ENCODE results near the gene C9.

C9 gene

DNA sequence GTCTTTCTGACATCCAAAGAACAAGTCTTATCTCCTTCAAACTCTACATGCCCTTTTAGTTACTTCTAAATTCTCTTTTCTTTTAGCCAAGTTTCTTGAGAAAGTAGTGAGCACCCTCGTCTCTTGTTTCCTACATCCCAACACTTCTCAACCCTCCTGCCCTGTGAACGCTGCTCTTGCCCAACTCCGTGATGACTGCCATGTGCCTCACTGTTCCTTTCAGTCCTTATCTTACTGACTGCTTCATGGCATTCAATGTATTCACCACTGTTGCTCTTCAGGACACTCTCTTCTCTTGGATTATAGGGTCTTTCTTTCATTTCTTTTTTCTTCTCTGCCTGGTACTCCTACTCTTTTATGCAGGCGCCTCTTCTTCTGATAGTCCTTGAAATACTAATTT lies 14.8 kb downstream of the C9 start:
- Histone ChIP-seq H3K14ac (ENCODE audit: low read length in 2 of 2) (no peak overlapping the region), H3K4ac (ENCODE audit: low read depth in 1 of 2, low read length in 2 of 2) (no peak overlapping the region), H3K4me3 (ENCODE audit: insufficient read depth in 1 of 2, low read depth in 1 of 2, low read length in 2 of 2) (no peak overlapping the region), H3K9ac (ENCODE audit: low read length) (no peak overlapping the region), H2AK5ac (ENCODE audit: low read length, severe bottlenecking) (no peak overlapping the region), H4K91ac (ENCODE audit: low read length) (no peak overlapping the region), H2BK5ac (ENCODE audit: low read depth, low read length, poor library complexity, severe bottlenecking) (no peak overlapping the region), H3K4me2 (ENCODE audit: low read length, poor library complexity, severe bottlenecking) (no peak overlapping the region), H3K79me1 (replicated peaks; ENCODE audit: low read length, poor library complexity, severe bottlenecking) (no peaks in the 10 kb centered on the region), H3K23ac (ENCODE audit: low read length in 2 of 2) (no peak overlapping the region), H3K9me3 (ENCODE audit: control insufficient read depth, low read length) (peaks cover 26% of the 10 kb centered on the region), H2BK15ac (ENCODE audit: low read depth, poor library complexity, severe bottlenecking) (no peak overlapping the region), H2AFZ (ENCODE audit: low read depth, low read length) (no peak overlapping the region), H3K18ac (ENCODE audit: low read depth in 1 of 2, low read length in 2 of 2) (no peak overlapping the region), H3K27ac (ENCODE audit: low read length, poor library complexity, severe bottlenecking) (no peak overlapping the region), H4K8ac (ENCODE audit: low read length) (no peak overlapping the region), H2BK12ac (ENCODE audit: low read length in 2 of 2) (no peak overlapping the region), H3K4me1 (ENCODE audit: control insufficient read depth, insufficient read depth, low read depth, low read length) (no peaks in the 10 kb centered on the region), H2BK120ac (ENCODE audit: low read depth, low read length) (no peak overlapping the region), H3K36me3 (ENCODE audit: control insufficient read depth in 1 of 2, insufficient read depth in 2 of 2, low read depth in 1 of 2, low read length in 2 of 2) (no peaks in the 10 kb centered on the region), H3K27me3 (ENCODE audit: control insufficient read depth in 1 of 2, insufficient read depth in 1 of 2, low read length in 2 of 2) (no peaks in the 10 kb centered on the region)
- WGBS = 82% methylated on average over 4 of the region's 4 CpGs
- no peak for DNase-seq

DNA sequence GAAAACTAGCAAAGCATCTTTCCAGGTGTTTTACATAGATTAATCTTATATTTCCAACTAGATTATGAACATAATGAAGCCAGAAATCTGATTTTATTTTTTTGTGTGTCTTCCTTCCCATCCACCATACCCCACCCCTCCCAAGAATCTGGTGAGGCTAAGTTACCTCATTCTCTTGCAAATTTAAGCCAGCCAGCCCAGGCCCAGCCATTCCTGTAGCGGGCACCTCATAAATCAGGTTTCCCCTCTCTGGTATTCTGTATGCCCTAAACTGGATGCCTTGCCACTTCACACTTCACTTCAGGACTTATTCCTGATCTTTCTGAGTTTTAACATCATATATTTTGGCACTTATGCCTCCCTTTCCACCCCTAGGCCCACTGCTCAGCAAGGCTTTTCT lies 21.8 kb downstream of the C9 start:
- H3K4me1 ChIP-seq (ENCODE audit: control insufficient read depth, insufficient read depth, low read depth, low read length) = no peaks in the 10 kb centered on the region
- WGBS = 91% methylated on average over 1 of the region's 1 CpG
- H2BK120ac ChIP-seq (ENCODE audit: low read depth, low read length) = no peak overlapping the region
- H2BK12ac ChIP-seq (ENCODE audit: low read length in 2 of 2) = no peak overlapping the region
- no peak overlapping the region for H4K8ac ChIP-seq (ENCODE audit: low read length)
- no peaks in the 10 kb centered on the region for H3K36me3 ChIP-seq (ENCODE audit: control insufficient read depth in 1 of 2, insufficient read depth in 2 of 2, low read depth in 1 of 2, low read length in 2 of 2)
- H3K18ac ChIP-seq (ENCODE audit: low read depth in 1 of 2, low read length in 2 of 2) = no peak overlapping the region
- H3K79me1 ChIP-seq (replicated peaks; ENCODE audit: low read length, poor library complexity, severe bottlenecking) = no peaks in the 10 kb centered on the region
- no peak overlapping the region for H2BK15ac ChIP-seq (ENCODE audit: low read depth, poor library complexity, severe bottlenecking)
- no peak overlapping the region for H2BK5ac ChIP-seq (ENCODE audit: low read depth, low read length, poor library complexity, severe bottlenecking)
- H3K9ac ChIP-seq (ENCODE audit: low read length) = no peak overlapping the region
- DNase-seq = no peak
- no peak overlapping the region for H2AK5ac ChIP-seq (ENCODE audit: low read length, severe bottlenecking)
- H3K27me3 ChIP-seq (ENCODE audit: control insufficient read depth in 1 of 2, insufficient read depth in 1 of 2, low read length in 2 of 2) = no peaks in the 10 kb centered on the region
- no peak overlapping the region for H2AFZ ChIP-seq (ENCODE audit: low read depth, low read length)
- no peak overlapping the region for H3K4me2 ChIP-seq (ENCODE audit: low read length, poor library complexity, severe bottlenecking)
- H3K23ac ChIP-seq (ENCODE audit: low read length in 2 of 2) = no peak overlapping the region
- no peak overlapping the region for H3K14ac ChIP-seq (ENCODE audit: low read length in 2 of 2)
- H3K9me3 ChIP-seq (ENCODE audit: control insufficient read depth, low read length) = no peaks in the 10 kb centered on the region
- H3K4ac ChIP-seq (ENCODE audit: low read depth in 1 of 2, low read length in 2 of 2) = no peak overlapping the region
- H4K91ac ChIP-seq (ENCODE audit: low read length) = no peak overlapping the region
- no peak overlapping the region for H3K4me3 ChIP-seq (ENCODE audit: insufficient read depth in 1 of 2, low read depth in 1 of 2, low read length in 2 of 2)
- no peak overlapping the region for H3K27ac ChIP-seq (ENCODE audit: low read length, poor library complexity, severe bottlenecking)

DNA sequence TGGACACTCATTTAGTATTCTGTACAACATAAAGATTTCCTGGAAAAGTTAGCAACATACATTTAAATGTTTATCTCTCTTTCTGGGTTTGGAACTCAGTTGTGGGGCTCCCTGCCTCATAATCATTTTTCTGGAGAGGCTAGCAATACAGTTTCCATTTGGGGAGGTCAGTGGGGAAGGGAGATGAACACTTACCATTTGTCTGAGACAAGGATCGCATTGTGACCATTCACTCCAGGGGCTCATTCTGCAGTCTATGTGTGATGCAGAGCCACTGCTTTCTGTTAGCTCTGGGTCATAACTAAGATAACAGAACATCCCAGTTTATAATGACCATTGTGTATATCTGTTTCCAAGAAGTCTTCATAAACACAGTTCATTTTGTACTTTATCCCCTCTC lies 22.4 kb downstream of the C9 start:
- no peak overlapping the region for H3K4ac ChIP-seq (ENCODE audit: low read depth in 1 of 2, low read length in 2 of 2)

DNA sequence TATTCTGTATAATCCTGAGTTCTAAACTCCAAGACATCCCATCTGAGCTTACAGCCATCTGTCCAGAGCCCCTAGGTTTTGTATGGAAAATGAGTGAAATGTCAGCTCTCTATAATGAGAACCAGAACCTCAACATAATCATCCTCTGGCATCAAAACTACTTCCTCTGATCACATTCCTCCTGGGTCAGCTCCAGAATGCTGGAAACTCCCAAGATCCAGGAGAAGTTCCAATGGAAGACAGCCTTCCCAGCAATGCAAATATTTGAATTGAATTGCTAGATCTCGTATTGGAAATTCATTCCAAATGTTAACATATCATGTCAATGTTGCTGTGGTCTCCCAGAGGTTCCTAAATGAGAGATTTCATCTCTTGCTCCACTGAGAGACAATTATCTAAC lies 23.8 kb downstream of the C9 start:
- H3K14ac ChIP-seq (ENCODE audit: low read length in 2 of 2) = no peak overlapping the region

More for the DNA sequence above, 22.4 kb downstream of the C9 start:
- no peak overlapping the region for H2BK5ac ChIP-seq (ENCODE audit: low read depth, low read length, poor library complexity, severe bottlenecking)
- no peaks in the 10 kb centered on the region for H3K79me1 ChIP-seq (replicated peaks; ENCODE audit: low read length, poor library complexity, severe bottlenecking)
- no peak overlapping the region for H3K27ac ChIP-seq (ENCODE audit: low read length, poor library complexity, severe bottlenecking)
- no peak overlapping the region for H3K23ac ChIP-seq (ENCODE audit: low read length in 2 of 2)
- no peak overlapping the region for H2BK12ac ChIP-seq (ENCODE audit: low read length in 2 of 2)
- no peak overlapping the region for H3K4me3 ChIP-seq (ENCODE audit: insufficient read depth in 1 of 2, low read depth in 1 of 2, low read length in 2 of 2)
- no peak overlapping the region for H4K91ac ChIP-seq (ENCODE audit: low read length)
- H3K9me3 ChIP-seq (ENCODE audit: control insufficient read depth, low read length) = no peaks in the 10 kb centered on the region
- H2BK120ac ChIP-seq (ENCODE audit: low read depth, low read length) = no peak overlapping the region
- no peak overlapping the region for H2AFZ ChIP-seq (ENCODE audit: low read depth, low read length)
- no peak for DNase-seq
- H3K4me2 ChIP-seq (ENCODE audit: low read length, poor library complexity, severe bottlenecking) = no peak overlapping the region
- no peak overlapping the region for H3K14ac ChIP-seq (ENCODE audit: low read length in 2 of 2)
- H3K27me3 ChIP-seq (ENCODE audit: control insufficient read depth in 1 of 2, insufficient read depth in 1 of 2, low read length in 2 of 2) = no peaks in the 10 kb centered on the region
- H2AK5ac ChIP-seq (ENCODE audit: low read length, severe bottlenecking) = no peak overlapping the region
- H3K4me1 ChIP-seq (ENCODE audit: control insufficient read depth, insufficient read depth, low read depth, low read length) = no peaks in the 10 kb centered on the region
- H2BK15ac ChIP-seq (ENCODE audit: low read depth, poor library complexity, severe bottlenecking) = no peak overlapping the region
- H3K9ac ChIP-seq (ENCODE audit: low read length) = no peak overlapping the region
- H3K36me3 ChIP-seq (ENCODE audit: control insufficient read depth in 1 of 2, insufficient read depth in 2 of 2, low read depth in 1 of 2, low read length in 2 of 2) = no peaks in the 10 kb centered on the region
- no peak overlapping the region for H3K18ac ChIP-seq (ENCODE audit: low read depth in 1 of 2, low read length in 2 of 2)
- H4K8ac ChIP-seq (ENCODE audit: low read length) = no peak overlapping the region
- 83% methylated on average over 1 of the region's 1 CpG for WGBS

More for the DNA sequence above, 23.8 kb downstream of the C9 start:
- Histone ChIP-seq H3K27ac (ENCODE audit: low read length, poor library complexity, severe bottlenecking) (no peak overlapping the region), H2BK5ac (ENCODE audit: low read depth, low read length, poor library complexity, severe bottlenecking) (no peak overlapping the region), H3K18ac (ENCODE audit: low read depth in 1 of 2, low read length in 2 of 2) (no peak overlapping the region), H3K23ac (ENCODE audit: low read length in 2 of 2) (no peak overlapping the region), H2BK120ac (ENCODE audit: low read depth, low read length) (no peak overlapping the region), H2BK15ac (ENCODE audit: low read depth, poor library complexity, severe bottlenecking) (no peak overlapping the region), H3K4ac (ENCODE audit: low read depth in 1 of 2, low read length in 2 of 2) (no peak overlapping the region), H2AK5ac (ENCODE audit: low read length, severe bottlenecking) (no peak overlapping the region), H3K4me1 (ENCODE audit: control insufficient read depth, insufficient read depth, low read depth, low read length) (no peaks in the 10 kb centered on the region), H3K79me1 (replicated peaks; ENCODE audit: low read length, poor library complexity, severe bottlenecking) (no peaks in the 10 kb centered on the region), H4K8ac (ENCODE audit: low read length) (no peak overlapping the region), H3K9me3 (ENCODE audit: control insufficient read depth, low read length) (no peaks in the 10 kb centered on the region), H3K4me2 (ENCODE audit: low read length, poor library complexity, severe bottlenecking) (no peak overlapping the region), H2AFZ (ENCODE audit: low read depth, low read length) (no peak overlapping the region), H4K91ac (ENCODE audit: low read length) (no peak overlapping the region), H3K9ac (ENCODE audit: low read length) (no peak overlapping the region), H2BK12ac (ENCODE audit: low read length in 2 of 2) (no peak overlapping the region), H3K4me3 (ENCODE audit: insufficient read depth in 1 of 2, low read depth in 1 of 2, low read length in 2 of 2) (no peak overlapping the region), H3K36me3 (ENCODE audit: control insufficient read depth in 1 of 2, insufficient read depth in 2 of 2, low read depth in 1 of 2, low read length in 2 of 2) (no peaks in the 10 kb centered on the region), H3K27me3 (ENCODE audit: control insufficient read depth in 1 of 2, insufficient read depth in 1 of 2, low read length in 2 of 2) (no peaks in the 10 kb centered on the region)
- 67% methylated on average over 1 of the region's 1 CpG for WGBS
- DNase-seq = no peak

Data from mesenchymal stem cell (in vitro differentiated cells and primary cell).